Amygdala (tissue), 56 donors: ENCODE data around the gene ZNF791.
"Not testable (repeated sequence)": the region's sequence is repeated elsewhere in the genome, so short reads cannot be mapped to it uniquely, and the experiment has no call there.

ENCODE experiments used
- DNase-seq, 56 donors: peaks; one replicate each; lab custom pipeline; 2025; lab: John Stamatoyannopoulos, UW

The ZNF791 gene

DNA sequence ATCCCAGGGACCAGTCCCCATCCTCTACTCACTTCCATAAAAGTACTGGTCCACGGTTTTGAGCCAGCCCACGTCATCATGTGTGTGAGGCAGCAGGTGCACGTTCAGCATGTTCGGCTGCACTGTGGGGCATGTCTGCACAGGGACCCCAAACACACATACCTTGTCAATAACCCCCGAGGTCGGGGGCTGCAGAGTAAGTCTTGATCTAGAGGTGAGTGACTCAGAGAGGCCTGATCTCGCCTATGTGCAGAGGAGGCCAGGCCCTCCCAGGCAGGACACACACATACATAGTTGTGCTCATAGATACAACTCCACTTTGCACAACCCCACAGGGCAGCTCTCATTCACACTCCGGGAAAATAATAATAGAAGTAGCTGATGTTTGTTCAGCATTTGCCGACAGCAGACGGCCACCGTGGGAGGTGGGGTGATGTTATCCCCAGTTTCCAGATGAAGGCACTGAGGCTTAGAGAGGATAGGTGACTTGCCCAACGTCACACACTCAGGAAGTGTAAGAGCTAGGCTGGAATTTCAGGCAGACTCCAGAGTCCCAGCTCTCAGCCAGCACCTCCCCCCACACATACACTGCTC lies 55.0 kb downstream of the ZNF791 start:
- DNase-seq: no peak

DNA sequence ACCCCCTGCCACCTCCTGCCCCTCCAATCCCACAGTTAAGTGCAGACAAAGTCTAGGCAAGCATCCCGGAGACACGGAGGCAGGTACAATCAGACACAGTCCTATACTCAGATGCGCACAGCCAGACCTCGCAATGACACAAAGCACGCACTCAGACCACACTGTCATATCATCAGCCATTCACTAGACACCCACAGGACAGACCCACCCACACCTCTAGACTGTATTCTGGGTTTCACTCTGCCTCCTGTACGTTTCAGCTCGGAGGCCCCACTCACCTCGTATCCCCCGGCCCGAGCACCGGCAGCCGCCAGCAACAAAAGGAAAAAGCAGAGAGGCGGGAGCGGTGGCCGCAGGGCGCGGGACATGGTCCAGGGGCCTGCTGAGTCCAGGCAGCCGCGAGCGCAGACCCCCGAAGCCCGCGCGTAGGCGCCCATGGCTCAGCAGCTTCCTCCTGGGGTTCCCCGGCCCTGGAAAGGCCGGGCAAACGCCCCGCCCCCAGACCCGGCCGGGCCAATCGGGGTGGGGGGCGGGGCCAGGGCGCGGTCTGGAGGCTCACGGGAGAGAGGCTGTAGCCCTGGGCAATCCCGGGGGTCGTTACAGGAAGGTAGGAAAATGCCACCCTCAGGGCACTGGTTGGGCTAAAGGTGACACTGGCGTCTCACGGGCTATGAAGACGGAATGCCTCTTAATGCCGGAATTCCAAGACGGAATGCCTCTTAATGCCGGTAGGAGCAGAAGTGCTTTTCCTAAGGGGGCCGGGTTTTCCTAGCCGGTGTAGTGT lies 55.7 kb downstream of the ZNF791 start, which contains the start of the genes MAN2B1 and WDR83:
Gene MAN2B1 (minus strand): TSS at position 478 of the 784 bp plus-strand sequence. CDS start 41 bp downstream, at position 437.
Gene WDR83 (plus strand): TSS at position 543 of the 784 bp plus-strand sequence. CDS start 2,984 bp downstream, outside the sequence.
- DNase-seq: peak in 50 of 56 donors; percentile 5 to 79 (median 50)

DNA sequence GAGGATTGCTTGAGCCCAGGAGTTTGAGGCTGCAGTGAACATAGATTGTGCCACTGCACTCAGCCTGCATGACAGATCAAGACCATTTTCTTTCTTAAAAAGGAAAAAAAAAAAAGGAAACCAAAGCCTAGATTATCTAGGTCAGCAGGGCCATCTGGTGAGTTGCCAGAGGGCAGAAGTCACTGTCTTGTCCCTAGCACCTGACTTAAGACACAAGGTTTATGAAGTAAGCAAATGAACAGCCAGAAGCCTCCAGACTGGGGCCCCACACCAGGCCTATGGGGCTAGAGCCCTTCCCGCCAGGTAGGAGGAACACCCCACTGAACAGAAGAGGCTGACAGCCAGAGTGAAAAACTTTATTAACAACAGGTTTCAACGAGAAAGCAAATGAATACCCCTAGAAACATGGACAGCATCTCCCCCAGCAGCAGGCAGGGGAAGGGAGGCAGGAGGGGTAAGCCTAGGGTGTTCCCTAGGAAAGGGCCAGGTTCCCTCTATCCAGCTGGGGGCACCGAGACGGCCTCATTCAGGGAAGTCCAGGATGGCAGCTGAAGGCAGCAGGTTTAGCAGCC lies 57.1 kb downstream of the ZNF791 start:
- no peak for DNase-seq

DNA sequence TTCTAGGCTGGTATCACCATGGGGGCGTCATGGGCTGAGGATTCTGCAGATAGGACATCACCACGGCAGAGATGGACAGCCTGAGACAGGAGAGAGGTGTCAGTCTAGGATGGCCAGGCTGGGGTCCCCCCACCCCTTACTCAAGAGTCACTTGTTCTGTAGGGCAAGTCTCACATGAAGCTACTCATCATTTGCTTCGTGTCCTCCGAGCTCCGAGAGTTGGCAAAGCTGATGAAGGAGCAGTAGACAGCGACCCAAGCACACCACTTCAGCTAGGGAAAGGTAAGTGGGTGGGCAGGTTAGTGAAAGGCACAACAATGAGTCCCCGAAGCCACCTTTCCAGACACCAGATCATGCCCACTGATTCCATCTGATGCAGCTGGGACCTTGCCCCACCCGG lies 57.6 kb downstream of the ZNF791 start:
- DNase-seq: no peak

DNA sequence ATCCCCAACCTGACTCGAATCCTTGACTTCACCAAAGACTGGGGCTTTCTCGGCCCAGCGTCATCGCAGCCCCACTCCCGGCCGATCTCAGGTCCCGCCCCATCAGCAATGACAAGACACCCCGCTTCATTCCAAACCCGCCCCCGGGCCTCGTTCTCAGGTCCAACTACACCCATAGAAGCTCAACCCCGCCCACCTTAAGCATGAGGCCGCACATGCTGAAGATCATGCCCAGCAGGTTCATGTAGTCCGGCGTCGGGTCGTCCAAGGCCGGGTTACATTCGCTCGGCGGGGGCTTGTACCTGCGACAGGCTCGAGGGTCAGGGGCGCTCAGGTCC lies 58.2 kb downstream of the ZNF791 start:
- DNase-seq: peak in 30 of 56 donors; percentile 26 to 85 (median 60)

DNA sequence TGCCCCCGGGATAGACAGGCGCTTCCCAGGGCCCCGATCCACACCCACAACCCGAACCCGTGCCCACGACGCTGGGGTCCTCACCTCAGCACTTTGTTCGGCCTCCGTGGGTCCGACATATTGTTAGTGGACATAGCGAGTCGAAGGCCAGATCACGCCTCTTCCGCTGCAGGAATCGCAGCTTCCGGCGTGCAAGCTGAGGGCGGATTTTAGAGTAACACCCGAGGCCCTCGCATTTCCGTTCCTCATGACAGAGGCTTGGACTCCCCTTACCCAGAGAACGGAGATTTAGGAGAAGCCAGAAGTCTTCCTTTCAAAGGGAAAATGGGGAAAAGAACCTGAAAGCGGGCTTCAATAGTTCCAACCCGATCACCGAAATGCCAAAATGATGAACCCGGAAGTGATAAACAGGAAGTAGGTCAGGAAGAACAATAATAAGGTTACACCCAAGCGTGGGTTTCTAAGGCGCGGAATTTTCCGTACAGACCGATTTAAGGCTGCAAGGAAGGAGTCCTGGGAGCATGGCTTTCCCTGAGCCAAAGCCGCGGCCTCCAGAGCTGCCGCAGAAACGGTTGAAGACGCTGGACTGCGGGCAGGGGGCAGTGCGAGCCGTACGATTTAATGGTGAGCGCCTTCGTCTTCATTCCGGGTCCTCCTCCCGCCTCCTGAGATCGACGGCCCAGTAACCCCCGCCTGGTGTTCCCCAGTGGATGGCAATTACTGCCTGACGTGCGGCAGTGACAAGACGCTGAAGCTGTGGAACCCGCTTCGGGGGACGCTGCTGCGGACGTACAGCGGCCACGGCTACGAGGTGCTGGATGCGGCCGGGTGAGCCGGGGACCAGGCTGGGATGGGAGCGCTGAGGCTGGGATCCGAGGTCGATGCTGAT lies 58.8 kb downstream of the ZNF791 start:
- DNase-seq: peak in 55 of 56 donors; percentile 25 to 90 (median 73)

DNA sequence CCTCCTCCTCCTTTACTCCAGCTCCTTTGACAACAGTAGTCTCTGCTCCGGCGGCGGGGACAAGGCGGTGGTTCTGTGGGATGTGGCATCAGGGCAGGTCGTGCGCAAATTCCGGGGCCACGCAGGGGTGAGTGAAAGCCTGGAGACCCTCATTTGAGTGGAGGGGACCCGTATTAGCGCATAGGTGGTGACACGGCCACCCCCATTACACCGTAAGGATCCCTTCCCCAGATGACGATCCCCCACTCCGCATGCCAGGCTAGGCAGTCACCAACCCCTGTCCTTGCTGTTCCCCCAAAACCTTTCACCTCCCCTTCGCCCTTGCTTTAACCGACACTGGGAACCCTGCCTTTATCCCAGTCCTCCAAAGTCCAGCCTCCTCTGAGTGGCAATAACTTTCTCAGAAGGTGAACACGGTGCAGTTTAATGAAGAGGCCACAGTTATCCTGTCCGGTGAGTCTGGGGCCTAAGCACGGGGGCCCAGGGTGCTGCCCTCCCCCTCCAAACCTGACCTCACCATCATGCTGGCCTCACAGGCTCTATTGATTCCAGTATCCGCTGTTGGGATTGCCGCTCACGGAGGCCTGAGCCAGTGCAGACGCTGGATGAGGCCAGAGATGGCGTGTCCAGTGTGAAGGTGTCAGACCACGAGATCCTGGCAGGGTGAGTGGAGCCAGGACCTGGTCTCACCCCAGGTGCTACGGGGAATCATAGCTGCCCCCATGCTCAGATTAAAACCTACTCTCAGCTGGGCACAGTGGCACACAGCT lies 59.6 kb downstream of the ZNF791 start:
- DNase-seq: peak in 1 of 56 donors; percentile 34

DNA sequence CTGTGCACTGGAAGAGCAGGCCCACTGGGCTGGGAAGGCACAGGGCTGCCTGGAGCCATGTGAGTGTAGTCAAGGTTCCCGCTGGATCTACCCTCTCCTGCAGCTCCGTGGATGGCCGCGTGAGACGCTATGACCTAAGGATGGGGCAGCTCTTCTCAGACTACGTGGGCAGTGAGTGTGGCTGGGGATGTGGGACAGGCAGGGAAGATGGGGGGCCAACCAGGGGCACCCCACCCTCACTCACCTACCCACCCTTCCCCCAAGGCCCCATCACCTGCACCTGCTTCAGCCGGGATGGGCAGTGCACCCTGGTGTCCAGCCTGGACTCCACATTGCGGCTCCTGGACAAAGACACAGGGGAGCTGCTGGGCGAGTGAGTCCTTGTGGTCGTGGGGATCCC lies 62.0 kb downstream of the ZNF791 start:
- no peak for DNase-seq

DNA sequence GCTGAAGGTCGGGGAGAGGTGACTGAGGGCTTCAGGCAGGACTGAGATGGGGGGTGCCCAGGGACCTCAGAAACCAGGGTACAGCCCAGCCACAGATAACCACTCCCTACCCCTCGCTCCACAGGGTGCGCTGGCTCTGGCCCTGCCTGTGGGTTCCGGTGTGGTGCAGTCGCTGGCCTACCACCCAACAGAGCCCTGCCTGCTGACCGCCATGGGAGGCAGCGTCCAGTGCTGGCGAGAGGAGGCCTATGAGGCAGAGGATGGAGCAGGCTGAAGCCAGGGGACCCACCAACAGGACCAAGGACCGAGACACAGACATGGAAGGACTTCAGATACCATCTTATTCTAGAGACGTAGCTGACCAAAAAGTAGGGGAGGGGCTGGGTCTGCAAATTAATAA lies 64.7 kb downstream of the ZNF791 start:
- DNase-seq: no peak

DNA sequence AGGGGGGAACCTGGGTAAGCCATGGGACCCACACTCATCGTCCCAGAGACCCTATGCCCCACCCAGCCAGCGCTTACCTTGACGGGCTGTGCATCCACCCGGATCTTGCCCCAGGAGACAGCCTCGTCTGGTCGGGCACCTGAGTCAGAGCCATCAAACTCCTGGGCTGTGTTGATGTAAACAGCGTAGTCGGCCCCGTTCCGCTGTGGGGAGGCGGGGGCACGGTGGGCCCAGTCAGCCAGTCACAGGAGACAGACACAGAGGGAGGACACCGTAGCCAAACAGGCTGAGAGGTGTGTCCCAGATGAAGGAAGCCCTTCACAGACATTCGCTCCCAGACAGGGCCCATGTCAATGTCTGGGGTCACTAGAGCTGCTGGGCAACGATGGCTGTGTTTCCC lies 65.2 kb downstream of the ZNF791 start:
- no peak for DNase-seq

DNA sequence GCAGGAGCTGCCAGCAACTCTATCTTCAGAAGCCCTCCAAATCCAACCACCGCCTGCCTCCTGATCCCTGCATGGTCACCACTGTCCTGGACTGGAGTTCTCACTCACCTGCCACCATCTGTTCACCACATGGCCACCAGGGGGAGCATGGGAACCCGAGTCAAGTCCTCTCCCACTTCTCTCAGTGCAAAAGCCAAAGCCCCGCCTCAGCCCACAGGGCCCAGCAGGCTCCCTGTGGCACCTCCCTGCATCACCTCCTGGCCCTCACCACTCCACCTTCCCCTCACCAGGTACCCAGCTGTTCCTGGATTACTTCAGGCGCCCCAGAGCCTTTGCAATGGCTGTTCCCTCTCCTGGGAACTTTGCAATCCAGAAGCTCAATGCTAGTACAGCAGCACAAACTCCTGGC lies 65.7 kb downstream of the ZNF791 start:
- DNase-seq: peak in 50 of 56 donors; percentile 6 to 80 (median 36)

DNA sequence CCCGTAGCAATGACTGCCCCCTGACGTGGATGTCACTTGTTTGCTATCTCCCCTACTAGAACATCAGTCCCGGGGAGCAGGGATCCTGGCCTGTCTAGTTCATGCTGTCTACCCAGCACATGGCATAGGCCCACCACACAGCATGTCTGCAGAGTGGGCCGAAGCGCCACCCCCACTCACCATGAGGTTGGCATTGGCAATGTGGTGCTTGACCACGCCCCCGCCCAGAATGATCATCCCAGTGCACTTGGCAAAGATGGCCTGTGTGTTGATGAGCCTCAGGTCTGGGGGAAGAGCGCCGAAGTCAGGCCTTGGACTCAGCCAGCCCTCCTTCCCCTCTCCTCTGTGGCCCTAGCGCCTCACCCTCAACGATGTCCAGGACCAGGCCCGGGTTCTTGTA lies 66.2 kb downstream of the ZNF791 start:
- no peak for DNase-seq

DNA sequence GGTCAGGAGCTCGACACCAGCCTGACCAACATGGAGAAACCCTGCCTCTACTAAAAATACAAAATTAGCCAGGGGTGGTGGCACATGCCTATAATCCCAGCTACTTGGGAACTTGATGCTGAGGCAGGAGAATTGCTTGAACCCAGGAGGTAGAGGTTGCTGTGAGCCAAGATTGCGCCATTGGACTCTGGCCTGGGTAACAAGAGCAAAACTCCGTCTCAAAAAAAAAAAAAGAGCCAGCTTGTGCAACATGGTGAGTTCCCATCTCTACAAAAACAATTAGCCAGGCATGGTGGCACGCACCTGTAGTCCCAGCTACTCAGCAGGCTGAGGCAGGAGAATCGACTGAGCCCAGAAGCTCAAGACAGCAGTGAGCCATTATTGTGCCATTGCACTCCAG lies 67.3 kb downstream of the ZNF791 start:
- not testable (repeated sequence) for DNase-seq

DNA sequence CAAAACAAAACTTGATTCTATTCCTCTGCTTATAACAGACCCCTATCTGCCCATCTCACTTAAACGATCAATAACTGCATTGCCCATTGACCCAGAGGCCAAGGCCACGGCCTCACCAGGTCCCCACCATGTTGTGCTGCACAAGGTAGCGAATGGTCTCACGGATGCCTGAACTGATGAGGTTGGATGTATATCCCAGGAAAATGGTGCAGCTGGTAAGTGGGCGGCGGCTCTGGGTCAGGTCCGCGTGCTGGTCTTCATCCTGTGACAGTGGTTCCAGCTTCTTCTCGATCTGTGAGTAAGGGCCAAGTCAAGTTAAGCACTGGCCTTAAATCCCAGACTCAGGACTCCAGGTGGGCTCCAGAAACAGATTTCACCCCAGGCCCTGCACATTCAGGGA lies 69.3 kb downstream of the ZNF791 start:
- DNase-seq: no peak

DNA sequence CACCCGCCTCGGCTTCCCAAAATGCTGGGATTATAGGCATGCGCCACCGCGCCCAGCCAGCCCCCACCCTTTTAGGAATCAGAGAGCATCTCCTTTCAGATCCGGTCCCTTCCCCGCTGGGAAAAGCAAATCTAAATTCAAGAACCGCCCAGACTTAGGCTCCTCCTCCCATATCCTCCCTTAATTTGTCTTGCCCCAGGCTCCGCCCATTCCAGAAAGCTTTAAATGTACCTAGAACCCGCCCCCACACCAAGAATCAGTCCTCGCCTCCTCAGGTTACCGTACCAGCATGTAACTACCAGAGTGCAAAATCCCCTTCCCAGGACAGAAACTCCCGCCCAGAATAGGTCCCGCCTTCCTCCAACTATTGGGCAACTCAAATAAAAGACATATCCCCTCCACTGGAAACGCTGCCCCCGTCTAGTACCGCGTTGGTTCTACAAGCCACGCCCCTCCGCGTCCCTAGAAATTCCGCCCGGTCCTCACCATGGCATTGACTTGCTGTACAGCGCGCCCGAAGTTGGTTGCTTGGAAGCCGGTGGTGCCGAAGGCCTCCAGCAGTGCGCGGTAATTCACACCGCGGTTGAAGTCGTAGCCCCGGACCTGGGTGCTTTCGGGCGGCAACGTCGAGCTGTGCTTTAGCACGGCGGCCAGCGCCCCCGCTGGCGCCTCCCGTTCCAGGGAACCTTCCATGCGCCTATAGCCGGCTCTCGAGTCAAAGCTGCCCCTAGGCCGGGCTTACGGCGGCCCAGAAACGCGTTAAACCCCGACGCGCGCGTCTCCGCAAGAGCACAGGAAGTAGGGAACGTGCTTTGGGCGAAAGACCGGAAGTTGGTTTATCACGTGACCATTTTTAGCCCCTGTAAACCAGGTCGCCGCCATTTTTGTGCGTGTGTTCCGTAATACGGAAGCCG lies 70.6 kb downstream of the ZNF791 start, which contains the start of gene DHPS:
Gene DHPS (minus strand): TSS at position 807 of the 914 bp plus-strand sequence. CDS start 114 bp downstream, at position 693.
- DNase-seq: peak in 55 of 56 donors; percentile 32 to 93 (median 81)
